GM18870 (cell line): ENCODE data around the gene LMF1.

Experiments
- ATAC-seq: cut with Tn5 transposase; IDR thresholded peaks from one replicate; pipeline ENCODE4 v1.9.1; 2021; ENCODE audit warnings: moderate library complexity; ENCODE audit not compliant: unreplicated experiment

LMF1 gene

GRCh38 chr16:1003391-1004347, 32.9 kb upstream of the LMF1 start:
- no peak for ATAC-seq

DNA sequence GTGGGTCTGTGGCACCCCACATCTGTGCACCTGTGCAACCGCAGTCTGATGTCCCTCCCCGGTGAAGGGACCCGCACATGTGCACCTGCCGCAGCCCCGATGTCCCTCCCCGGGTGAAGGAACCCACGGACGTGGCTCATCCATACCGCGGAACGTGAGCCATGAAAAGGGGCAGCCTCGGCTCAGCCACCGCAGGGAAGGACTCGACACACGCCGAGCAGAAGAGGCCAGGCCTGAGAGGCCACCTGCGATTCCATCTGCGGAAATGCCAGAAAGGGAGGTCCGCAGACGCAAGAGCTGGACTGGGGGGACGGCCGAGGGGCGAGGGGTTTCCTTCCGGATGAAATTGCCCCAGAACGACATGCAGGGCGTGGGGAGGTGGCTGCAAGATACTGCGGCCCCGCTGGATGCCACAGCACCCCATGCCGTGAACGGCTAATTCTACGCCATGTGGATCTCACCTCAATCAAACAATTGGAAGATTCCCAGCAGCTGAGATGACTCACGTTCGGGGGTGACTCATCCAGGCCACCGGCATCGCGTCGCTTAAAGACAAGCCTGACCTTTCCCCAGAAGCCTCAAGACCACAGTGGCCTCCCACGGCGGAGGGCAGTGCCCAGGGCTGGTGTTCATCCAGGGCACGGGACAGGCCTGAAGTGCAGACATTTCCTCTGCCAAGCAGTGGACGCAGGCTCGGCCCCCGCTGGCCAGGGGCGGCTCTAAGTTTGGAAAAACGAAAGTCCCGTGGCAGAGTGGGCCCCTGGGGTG, 31.8 kb upstream of the LMF1 start:
- no peak for ATAC-seq

GRCh38 chr16:1001096-1001495, 30.3 kb upstream of the LMF1 start:
- no peak for ATAC-seq

- no peak for ATAC-seq
Measured at GRCh38 chr16:1000608-1001007, 29.8 kb upstream of the LMF1 start.

DNA sequence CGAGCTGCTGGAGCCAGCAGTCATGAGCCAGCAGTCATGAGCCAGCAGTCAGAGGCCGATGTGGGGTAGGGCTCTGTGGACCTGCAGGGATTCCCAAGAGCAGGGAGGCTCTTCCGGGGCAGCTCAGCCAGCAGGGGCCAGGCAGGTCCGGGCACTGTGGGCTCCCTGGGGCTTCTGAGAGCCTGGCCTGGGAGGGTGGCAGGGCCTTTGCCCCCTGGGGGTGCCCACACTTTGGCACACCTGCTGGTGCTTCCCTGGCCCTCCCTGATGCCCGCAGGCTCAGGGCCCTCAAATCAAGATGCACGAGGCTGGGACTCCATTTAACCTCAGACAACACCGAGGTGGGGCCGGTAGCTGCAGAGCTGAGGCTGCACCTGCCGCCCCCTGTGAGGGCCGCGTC, 28.9 kb upstream of the LMF1 start:
- ATAC-seq: no peak

DNA sequence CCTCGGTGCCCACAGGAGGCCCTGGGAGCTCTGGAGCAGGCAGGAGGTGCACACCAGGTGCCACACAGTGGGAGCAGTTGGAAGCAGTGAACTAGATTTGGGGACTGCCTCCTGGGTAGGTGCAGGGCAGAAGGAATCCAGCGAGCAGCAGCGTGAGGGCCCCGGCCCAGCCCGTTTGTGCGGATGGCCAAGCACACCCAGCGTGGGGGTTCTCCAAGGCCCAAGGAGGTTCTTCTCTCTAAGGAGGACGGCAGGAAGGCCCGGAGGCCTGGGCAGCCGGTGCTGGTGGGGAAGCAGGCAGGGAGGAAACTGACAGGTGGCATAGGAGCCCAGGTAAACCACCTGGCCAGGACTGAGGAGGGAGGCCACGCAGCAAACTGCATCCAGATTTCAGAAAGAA, 27.8 kb upstream of the LMF1 start:
- ATAC-seq: no peak

DNA sequence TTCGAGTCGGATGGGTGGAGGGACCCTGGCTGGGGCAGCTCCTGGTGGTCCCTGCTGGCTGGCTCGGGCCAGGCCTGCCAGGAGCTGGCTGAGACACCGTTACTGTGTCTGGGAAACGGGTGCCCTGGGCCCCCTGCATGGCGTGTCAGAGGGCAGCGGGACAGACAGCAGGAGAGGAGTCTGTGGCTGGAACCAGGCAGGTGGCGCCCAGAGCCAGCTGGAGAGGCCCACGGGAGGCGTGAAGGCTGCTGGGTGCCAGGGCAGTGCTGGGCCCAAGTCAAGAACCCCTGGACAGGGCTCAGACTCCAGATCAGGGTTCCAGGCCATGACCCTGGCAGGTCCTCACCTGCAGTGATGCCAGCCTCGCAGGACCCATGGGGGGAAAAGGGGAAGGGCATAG, 27.4 kb upstream of the LMF1 start:
- no peak for ATAC-seq

GRCh38 chr16:997440-998051, 26.8 kb upstream of the LMF1 start:
- no peak for ATAC-seq

DNA sequence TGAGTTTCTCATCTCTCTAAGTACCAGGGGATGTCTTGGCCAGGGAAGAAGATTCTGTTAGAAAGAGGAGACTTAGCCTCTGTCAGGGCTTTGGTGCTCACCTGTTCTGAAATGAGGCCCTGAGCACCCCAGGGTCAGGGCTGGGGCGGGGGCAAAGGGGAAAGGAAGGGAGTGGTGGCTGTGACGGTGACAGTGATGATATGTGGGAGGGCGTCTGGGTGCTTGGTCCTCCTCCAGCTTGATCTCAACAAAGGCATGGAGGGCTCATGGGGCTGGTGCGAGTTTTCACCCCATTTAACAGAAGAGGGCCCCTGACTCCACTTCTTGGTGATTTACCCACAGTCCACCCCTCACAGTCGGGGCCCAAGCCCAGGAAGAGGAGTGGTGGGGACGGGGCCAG, 25.9 kb upstream of the LMF1 start:
- ATAC-seq: no peak

GRCh38 chr16:995783-996182, 25.0 kb upstream of the LMF1 start:
- no peak for ATAC-seq

GRCh38 chr16:995087-995486, 24.3 kb upstream of the LMF1 start:
- ATAC-seq: no peak

GRCh38 chr16:993731-994130, 22.9 kb upstream of the LMF1 start:
- no peak for ATAC-seq

DNA sequence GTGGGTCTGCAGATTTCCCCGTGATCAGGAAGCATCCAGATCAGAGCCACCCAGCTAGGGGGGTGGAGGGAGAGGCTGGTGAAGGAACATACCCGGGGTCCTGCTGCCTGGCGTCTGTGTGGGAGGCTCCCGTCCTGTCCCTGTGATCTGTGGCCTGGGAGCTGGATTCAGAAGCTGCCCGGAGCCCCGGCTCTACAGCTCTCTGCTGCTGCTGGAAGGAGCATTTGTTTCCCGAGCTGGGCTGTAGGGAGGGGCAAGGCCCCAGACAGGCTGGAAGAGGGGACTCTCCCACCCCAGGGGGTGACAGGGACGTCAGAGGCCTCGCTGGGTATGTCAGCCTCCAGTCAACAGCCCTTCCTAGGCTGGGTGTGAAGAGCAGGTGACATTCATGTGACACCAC, 21.0 kb upstream of the LMF1 start:
- no peak for ATAC-seq

- no peak for ATAC-seq
Measured at GRCh38 chr16:991345-991744, 20.6 kb upstream of the LMF1 start.

DNA sequence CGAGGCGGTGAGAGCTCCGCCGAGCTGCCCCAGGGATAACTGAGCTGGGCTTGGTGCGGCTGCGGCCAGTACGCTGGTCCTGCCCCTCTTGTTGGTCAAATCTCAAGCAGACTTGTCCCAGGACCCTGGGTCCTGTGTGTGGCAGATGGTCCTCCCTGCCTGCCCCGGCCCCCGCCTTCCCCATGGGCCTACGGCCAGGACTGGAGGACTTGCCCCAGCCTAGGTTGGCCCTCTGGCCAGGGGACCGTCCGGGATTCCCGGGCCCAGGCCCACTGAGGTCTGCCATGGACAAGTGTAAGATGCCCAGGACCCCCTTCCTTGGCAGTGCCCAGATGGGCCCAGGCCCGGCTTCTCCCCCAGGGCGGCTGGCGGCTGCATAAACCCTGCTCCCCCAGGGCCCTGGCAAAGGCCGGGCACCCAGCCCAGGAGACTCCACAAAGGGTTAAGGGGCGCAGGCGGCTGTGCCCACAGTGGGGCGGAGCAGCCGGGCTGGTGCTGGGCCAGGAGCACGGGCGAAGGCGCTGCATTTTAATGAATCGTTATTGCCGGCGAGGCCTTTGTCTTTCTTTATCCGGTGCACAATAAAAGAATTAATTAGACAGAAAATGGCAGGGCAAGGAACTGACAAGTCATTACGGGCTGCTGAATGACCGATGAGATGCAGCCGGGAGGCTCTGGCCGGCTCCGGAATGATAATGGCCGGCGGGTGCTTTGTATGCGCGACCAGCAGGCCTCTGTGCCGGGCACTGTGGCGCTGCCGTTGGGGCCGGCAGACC, 19.9 kb upstream of the LMF1 start:
- ATAC-seq: no peak

DNA sequence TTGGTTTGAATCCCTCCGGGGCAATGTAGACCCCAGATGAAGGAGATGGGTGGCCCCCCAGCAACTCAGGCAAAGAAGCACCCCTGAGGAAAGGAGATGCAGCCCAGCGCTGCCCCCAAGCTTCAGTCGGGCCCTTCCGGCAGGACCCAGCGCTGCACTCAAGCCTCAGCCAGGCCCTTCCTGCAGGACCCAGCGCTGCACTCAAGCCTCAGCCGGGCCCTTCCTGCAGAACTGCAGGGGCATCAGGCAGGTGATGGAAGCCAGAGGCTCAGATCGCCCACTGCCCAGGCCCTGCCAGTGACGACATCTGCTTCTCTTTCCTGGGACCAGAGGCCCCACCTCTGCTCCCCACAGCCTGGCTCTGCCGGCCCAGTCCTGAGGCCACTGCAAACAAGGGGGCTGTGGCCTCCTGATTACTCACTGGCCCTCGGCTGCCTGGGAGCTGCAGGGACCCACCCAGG, 18.6 kb upstream of the LMF1 start:
- ATAC-seq: no peak

- no peak for ATAC-seq
Measured at GRCh38 chr16:988471-989353, 17.9 kb upstream of the LMF1 start.

DNA sequence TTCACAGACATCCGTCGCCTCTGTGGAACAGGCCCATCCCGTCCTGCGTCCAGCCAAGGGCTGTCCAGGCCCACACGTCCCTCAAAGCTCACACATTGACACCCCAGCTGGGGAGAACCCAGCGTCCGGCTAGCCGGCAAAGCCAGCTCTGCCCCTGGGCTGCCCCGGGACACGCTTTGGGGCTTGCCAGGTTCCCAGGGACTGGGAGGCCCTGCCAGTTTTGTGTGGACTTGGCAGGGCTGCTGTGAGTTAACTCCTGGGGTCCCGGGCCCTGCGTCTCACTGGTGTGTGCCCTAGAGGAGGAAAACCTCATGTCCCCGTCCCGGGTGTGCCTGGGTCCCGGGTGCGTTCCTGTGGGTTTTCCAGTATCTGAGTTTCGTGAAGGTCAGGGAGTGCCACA, 17.1 kb upstream of the LMF1 start:
- no peak for ATAC-seq

GRCh38 chr16:986925-987582, 16.3 kb upstream of the LMF1 start:
- ATAC-seq: no peak
